CD4-positive, alpha-beta T cell (primary cell): ENCODE results near the gene HHAT. TPM values are rescaled to one million over a fixed set of nuclear protein-coding genes. Genes with fewer than 3 reads are reported as not detected.
A peak's percentile ranks its signal among the peaks of the same experiment; 100 is the strongest.

Experiments
- ATAC-seq: fragments of 200-7000 bp; cut with Tn5 transposase; one replicate; pipeline ENCODE4 v1.10.0; 2022; ENCODE audit warnings: mild to moderate bottlenecking; ENCODE audit not compliant: poor library complexity
- CTCF ChIA-PET: fragments of 350-600 bp; sonication (Branson Sonifier 250); formaldehyde crosslinking; loops from one replicate; lab custom pipeline; 2021; ENCODE audit warnings: antibody characterized with exemption, inconsistent platforms; lab: Charles Lee
- POLR2A ChIA-PET: fragments of 350-600 bp; sonication (Branson Sonifier 250); formaldehyde crosslinking; loops from one replicate; lab custom pipeline; 2021; ENCODE audit warnings: antibody characterized with exemption, inconsistent platforms; lab: Charles Lee
- DNase-seq, 14 experiments: peaks; one replicate each; pipeline ENCODE4 v3.0.0-alpha.2; 2013 to 2020; ENCODE audit warnings: mixed read lengths in 2 of 14
- H3K27ac ChIP-seq, 2 donors: one replicate each; pipeline versions ENCODE4 v1.5.1 to v1.7.0; 2013; ENCODE audit warnings: low read length in 2 of 2, low read depth in 1 of 2, mild to moderate bottlenecking in 1 of 2
- H3K27me3 ChIP-seq, 2 experiments: 1 replicate in 1 of 2; 2 replicates in 1 of 2; pipeline versions ENCODE4 v1.6.1 to v1.7.0; 2013; ENCODE audit warnings: low read length in 2 of 2, control low read depth in 1 of 2, mild to moderate bottlenecking in 1 of 2, moderate library complexity in 1 of 2; ENCODE audit not compliant: insufficient read depth in 2 of 2, control insufficient read depth in 1 of 2
- H3K36me3 ChIP-seq: one replicate; pipeline ENCODE4 v1.6.1; 2013; ENCODE audit warnings: low read length, control low read depth; ENCODE audit not compliant: insufficient read depth
- H3K4me1 ChIP-seq: one replicate; pipeline ENCODE4 v1.6.1; 2013; ENCODE audit warnings: low read length, control low read depth; ENCODE audit not compliant: insufficient read depth
- H3K4me3 ChIP-seq: one replicate; pipeline ENCODE4 v1.5.1; 2013; ENCODE audit warnings: mild to moderate bottlenecking, low read length, moderate library complexity
- H3K9me3 ChIP-seq, 2 experiments: 1 replicate in 1 of 2; 2 replicates in 1 of 2; pipeline versions ENCODE4 v1.6.1 to v1.7.0; 2013; ENCODE audit warnings: low read length in 2 of 2, mild to moderate bottlenecking in 2 of 2, control low read depth in 1 of 2, moderate library complexity in 1 of 2; ENCODE audit not compliant: control insufficient read depth in 1 of 2, insufficient read depth in 1 of 2
- H3K27ac Mint-ChIP-seq: one replicate; pipeline ENCODE4 v1.8.0; 2020; ENCODE audit warnings: mixed read lengths
- H3K27me3 Mint-ChIP-seq: one replicate; pipeline ENCODE4 v1.8.0; 2021; ENCODE audit warnings: mixed read lengths
- H3K36me3 Mint-ChIP-seq: one replicate; pipeline ENCODE4 v1.8.0; 2021; ENCODE audit warnings: low read depth, mixed read lengths
- H3K4me1 Mint-ChIP-seq: one replicate; pipeline ENCODE4 v1.8.0; 2021; ENCODE audit warnings: low read depth, mixed read lengths
- H3K4me3 Mint-ChIP-seq: one replicate; pipeline ENCODE4 v1.8.0; 2020; ENCODE audit warnings: mild to moderate bottlenecking, mixed read lengths
- H3K9me3 Mint-ChIP-seq: one replicate; pipeline ENCODE4 v1.8.0; 2020; ENCODE audit warnings: mixed read lengths
- CTCF ChIP-seq: fragments of 200-600 bp; IDR thresholded peaks from one replicate; pipeline ENCODE4 v1.8.0; 2022; ENCODE audit warnings: antibody characterized with exemption, mild to moderate bottlenecking
- intact Hi-C, 2 experiments: fragments of 100-400 bp; cut with DNase I in 1 of 2; cut with micrococcal nuclease in 1 of 2; formaldehyde crosslinking; loops; one replicate each; pipeline versions ENCODE4 v1.15.1 to v1.9.0; 2023 to 2025; cut with DNase I, micrococcal nuclease
- polyA plus RNA-seq, 2 donors: library from polyadenylated mRNA; unstranded; fragments of 120-200 nt; gene quantifications; one replicate each; pipeline ENCODE4 v1.2.1, GENCODE V29; 2013
- total RNA-seq, 174 experiments: library from RNA in 2 of 174; stranded (reverse) in 2 of 174; gene quantifications; one replicate each; pipeline ENCODE4 v1.2.3 and lab custom pipeline; 2021 to 2026

Gene HHAT
- total RNA-seq (1 to 10 TPM; 3.1 to 3.3 TPM), total RNA-seq (lab: John Stamatoyannopoulos, UW) (0.74 to 13.4 (median 3.7) reads per million in 172 experiments)
- polyA plus RNA-seq (2013, experiment 1 of 2): 2.9 TPM
- 3.4 TPM for polyA plus RNA-seq (2013, experiment 2 of 2)

DNA sequence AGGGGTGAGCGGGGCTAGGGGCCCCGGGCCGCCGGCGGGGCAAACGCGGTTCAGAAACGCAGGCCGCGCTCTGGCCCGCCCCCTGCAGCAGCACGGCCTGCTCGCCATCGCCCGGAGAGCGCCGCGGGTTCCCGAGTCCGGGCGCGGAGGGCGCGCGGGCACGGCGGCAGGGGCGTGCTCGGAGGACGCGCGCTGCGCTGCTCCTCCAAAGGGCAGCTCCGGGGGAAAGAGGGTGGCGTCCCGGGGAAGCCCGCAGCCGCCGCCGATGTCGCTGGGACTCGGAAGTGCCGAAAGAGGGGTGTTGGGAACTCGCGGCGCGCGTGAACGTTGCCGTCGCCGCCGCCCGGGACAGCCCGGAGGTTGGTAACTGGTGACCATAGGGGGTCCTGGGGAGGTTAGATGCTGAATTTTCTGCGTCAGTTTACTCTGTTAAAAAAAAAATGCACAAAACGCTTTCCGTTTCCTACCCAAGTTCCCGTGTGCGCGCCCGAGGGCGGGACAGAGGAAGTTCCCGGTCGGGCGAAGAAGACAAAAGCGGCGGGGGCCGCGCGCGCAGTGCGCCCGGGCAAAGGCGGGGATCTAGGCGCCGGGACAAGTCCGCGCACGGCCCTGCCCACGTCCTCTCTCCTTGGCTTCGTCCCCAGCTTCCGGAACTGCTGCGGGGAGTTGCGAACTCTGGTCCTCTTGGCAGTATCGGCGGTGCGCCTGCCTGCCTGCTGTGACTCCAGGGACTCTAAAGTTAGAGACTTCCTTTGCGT, at the start of gene HHAT:
TSS of gene HHAT (plus strand) at position 157 of the 758 bp plus-strand sequence. CDS start 20,074 bp downstream, outside the sequence.
- H3K36me3 ChIP-seq: no peaks in the 10 kb centered on the region
- H3K27ac ChIP-seq: peak within 1 kb of the TSS; percentile 67 to 79
- Mint-ChIP-seq H3K4me3 (peak within 1 kb of the TSS; percentile 95), H3K27me3 (peaks cover 5% of the 10 kb centered on the region), H3K4me1 (peaks cover 45% of the 10 kb centered on the region), H3K36me3 (peaks cover 6% of the 10 kb centered on the region), H3K9me3 (peaks cover 2% of the 10 kb centered on the region), H3K27ac (peak within 1 kb of the TSS; percentile 83)
- ChIA-PET CTCF (interaction anchor here (1.0 kb wide), 1 partner anchor 45 kb away, joined by 3 read pairs; no protein-coding TSS in a partner anchor), POLR2A (interaction anchor here (0.6 to 1.0 kb wide), 5 partner anchors 12 to 929 kb away, joined by 3 read pairs; no protein-coding TSS in a partner anchor)
- DNase-seq: peak in 13 of 14 experiments; percentile 28 to 85 (median 43)
- H3K27me3 ChIP-seq: no peaks in the 10 kb centered on the region
- no peaks in the 10 kb centered on the region for H3K9me3 ChIP-seq
- ATAC-seq: peak; percentile 19
- peaks cover 42% of the 10 kb centered on the region for H3K4me1 ChIP-seq
- intact Hi-C loops: no loop called here
- peak within 1 kb of the TSS; percentile 82 for H3K4me3 ChIP-seq
- TF ChIP-seq CTCF: no peak

DNA sequence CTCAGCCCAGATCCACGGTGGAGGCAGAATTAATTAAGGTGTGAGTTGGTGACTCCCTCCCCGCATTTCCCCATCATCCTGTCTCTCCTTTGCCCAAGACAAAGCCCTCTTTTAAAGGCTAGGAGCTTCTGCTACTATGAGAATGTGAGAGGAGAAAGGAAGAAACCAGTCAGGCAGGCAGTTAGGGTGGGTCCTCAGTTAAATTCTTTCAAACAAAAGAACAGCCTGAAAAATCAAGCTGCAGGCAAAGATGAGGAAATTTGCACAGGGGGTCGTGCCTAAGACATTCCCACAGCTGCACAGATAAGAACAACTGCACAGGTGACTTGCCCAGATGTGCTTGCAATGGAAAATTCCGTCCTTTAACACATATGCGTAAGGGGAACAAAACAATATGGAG, 48.5 kb upstream of the HHAT start:
- H3K27ac Mint-ChIP-seq: no peak overlapping the region
- ATAC-seq: no peak
- Histone ChIP-seq H3K4me3 (no peak overlapping the region), H3K4me1 (no peaks in the 10 kb centered on the region), H3K9me3 (peaks cover 0 to 30% of the 10 kb centered on the region in 2 experiments), H3K27me3 (peaks cover 0 to 13% of the 10 kb centered on the region in 2 experiments), H3K27ac (no peak overlapping the region), H3K36me3 (no peaks in the 10 kb centered on the region)
- no peaks in the 10 kb centered on the region for H3K4me1 Mint-ChIP-seq
- peaks cover 44% of the 10 kb centered on the region for H3K27me3 Mint-ChIP-seq
- intact Hi-C loops: no loop called here
- peaks cover 9% of the 10 kb centered on the region for H3K9me3 Mint-ChIP-seq
- TF ChIP-seq CTCF: no peak
- CTCF ChIA-PET: no interaction called here
- H3K36me3 Mint-ChIP-seq: no peaks in the 10 kb centered on the region
- DNase-seq: no peak
- POLR2A ChIA-PET: no interaction called here
- no peak overlapping the region for H3K4me3 Mint-ChIP-seq

DNA sequence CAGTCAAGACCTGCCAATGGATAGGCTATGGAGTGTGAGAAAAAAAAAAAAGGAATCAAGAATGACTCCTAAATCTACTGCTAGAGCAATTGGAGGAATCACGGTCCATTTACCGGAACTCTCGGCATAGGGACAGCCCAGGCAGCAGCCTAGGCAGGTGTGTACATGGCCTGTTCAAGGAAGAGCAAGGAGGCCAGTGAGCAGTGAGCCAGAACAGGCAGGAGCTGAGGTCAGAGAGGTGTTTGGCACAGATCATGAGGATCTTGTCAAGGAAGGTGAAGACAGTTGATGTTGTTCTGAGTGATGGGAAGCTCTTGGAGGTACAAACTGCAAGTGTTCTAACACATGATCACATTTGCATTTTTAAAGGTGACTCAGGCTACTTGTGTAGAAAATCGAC, 40.6 kb upstream of the HHAT start:
- Histone ChIP-seq H3K9me3 (peaks cover 0 to 5% of the 10 kb centered on the region in 2 experiments), H3K4me1 (peaks cover 10% of the 10 kb centered on the region), H3K27me3 (peaks cover 27 to 47% of the 10 kb centered on the region in 2 experiments), H3K27ac (no peak overlapping the region), H3K4me3 (no peak overlapping the region), H3K36me3 (no peaks in the 10 kb centered on the region)
- ATAC-seq (no peak), DNase-seq (no peak)
- Mint-ChIP-seq H3K36me3 (no peaks in the 10 kb centered on the region), H3K9me3 (no peaks in the 10 kb centered on the region), H3K4me1 (no peaks in the 10 kb centered on the region), H3K4me3 (no peak overlapping the region), H3K27ac (no peak overlapping the region), H3K27me3 (peaks cover 71% of the 10 kb centered on the region)
- TF ChIP-seq CTCF: no peak
- POLR2A ChIA-PET: no interaction called here
- intact Hi-C loops: no loop called here
- CTCF ChIA-PET: no interaction called here
